CD4-positive, alpha-beta T cell treated with Interleukin-17A for 4 hours (primary cell): ENCODE measurements around the gene ACBD4.

Source experiments
- DNase-seq: peaks from one replicate; pipeline ENCODE4 v3.0.0-alpha.2; 2020; ENCODE audit warnings: mixed read lengths

Gene ACBD4

GRCh38 chr17:45138911-45139532, 3.5 kb downstream of the ACBD4 start:
- DNase-seq = no peak

GRCh38 chr17:45139533-45139920, 4.0 kb downstream of the ACBD4 start:
- DNase-seq = no peak

GRCh38 chr17:45143094-45143670, 7.7 kb downstream of the ACBD4 start:
- no peak for DNase-seq

- DNase-seq = peak; percentile 52
Measured at GRCh38 chr17:45143767-45144198, 8.3 kb downstream of the ACBD4 start.

GRCh38 chr17:45144199-45145034, 8.9 kb downstream of the ACBD4 start:
- peak; percentile 58 for DNase-seq

GRCh38 chr17:45145035-45145389, 9.5 kb downstream of the ACBD4 start:
- no peak for DNase-seq

- no peak for DNase-seq
Measured at GRCh38 chr17:45146166-45146565, 10.7 kb downstream of the ACBD4 start.

GRCh38 chr17:45146592-45146889, 11.1 kb downstream of the ACBD4 start:
- DNase-seq = no peak

GRCh38 chr17:45146890-45147580, 11.5 kb downstream of the ACBD4 start:
- DNase-seq = peak; percentile 81

- DNase-seq = peak; percentile 78
Measured at GRCh38 chr17:45147581-45148182, 12.2 kb downstream of the ACBD4 start.

GRCh38 chr17:45148183-45149036, 12.9 kb downstream of the ACBD4 start, which contains the start of gene HEXIM1:
Gene HEXIM1 (plus strand): TSS chr17:45148475. CDS start chr17:45149191, 716 bp downstream.
- DNase-seq = peak; percentile 97

- DNase-seq = peak; percentile 82
Measured at GRCh38 chr17:45149037-45149668, 13.7 kb downstream of the ACBD4 start.

GRCh38 chr17:45149669-45150664, 14.5 kb downstream of the ACBD4 start:
- DNase-seq = peak; percentile 53

- no peak for DNase-seq
Measured at GRCh38 chr17:45150911-45151809, 15.7 kb downstream of the ACBD4 start.

- DNase-seq = peak; percentile 43
Measured at GRCh38 chr17:45155029-45155428, 19.5 kb downstream of the ACBD4 start.

GRCh38 chr17:45155483-45155882, 20.0 kb downstream of the ACBD4 start:
- no peak for DNase-seq

GRCh38 chr17:45156242-45156641, 20.8 kb downstream of the ACBD4 start:
- DNase-seq = no peak

- DNase-seq = peak; percentile 69
Measured at GRCh38 chr17:45160447-45161287, 25.2 kb downstream of the ACBD4 start.
